NCI-H510A treated with DMSO at 0.1 percent for 48 hours (cell line): ENCODE data around the gene RYK.
"Not testable (repeated sequence)": the region's sequence is repeated elsewhere in the genome, so short reads cannot be mapped to it uniquely, and the experiment has no call there.

Source experiments
- DNase-seq: peaks from one replicate; lab custom pipeline; 2025; lab: John Stamatoyannopoulos, UW

Gene RYK

DNA sequence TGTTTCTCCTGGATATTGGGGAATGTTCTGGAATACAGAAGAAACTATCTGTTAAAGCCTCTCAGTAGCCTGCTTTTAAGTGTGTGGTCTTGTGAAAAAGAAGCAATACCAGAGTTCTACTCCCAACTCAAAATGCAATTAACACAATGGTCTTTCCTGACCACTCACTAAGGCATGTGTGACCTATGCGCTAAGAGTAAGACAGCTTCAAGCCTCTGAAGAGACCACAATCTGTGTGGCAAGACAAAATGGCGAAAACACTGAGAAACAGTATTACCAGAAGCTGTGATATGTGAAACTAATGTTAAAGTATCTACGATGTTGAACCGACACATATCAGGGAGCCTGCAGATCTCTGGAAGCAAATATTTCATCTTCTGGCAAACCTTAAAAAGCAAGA lies 33.8 kb downstream of the RYK start:
- DNase-seq = no peak

DNA sequence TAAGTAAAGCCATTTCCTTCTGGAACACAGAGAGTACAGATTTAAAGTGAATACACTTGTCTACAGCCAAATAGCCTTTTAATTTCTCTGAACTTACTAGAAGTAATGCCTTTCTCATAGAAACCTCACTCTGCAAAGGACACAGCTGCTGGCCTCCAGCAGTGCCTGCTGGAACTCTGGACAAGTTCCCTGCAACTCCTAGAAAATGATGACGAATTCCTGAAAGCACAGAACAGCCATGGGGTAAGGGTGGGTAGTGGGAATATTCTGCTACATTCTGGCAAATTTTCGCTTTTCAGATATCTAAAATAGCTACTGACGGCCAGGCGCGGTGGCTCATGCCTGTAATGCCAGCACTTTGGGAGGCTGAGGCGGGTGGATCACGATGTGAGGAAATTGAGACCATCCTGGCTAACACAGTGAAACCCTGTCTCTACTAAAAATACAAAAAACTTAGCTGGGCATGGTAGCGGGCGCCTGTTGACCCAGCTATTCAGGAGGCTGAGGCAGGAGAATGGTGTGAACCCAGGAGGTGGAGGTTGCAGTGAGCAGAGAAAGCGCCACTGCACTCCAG lies 34.4 kb downstream of the RYK start:
- DNase-seq = no peak

DNA sequence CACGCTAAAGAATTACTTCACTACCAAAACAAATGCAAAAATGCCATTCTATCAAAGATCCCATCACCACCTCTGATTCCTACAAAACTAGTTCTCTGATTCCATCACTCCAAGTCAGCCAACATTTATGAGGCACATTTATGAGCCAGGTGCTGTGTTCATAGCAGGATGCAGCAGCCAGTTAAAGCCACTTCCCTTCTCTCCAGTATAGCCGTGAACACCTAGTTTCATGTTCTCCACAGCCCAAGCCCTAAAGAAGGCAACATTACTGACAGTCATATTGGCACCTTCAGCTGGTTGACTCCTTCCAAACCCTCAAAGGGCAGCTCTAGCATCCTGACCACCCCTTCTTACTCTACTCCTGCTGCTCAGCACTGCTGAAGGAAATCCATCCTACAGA lies 36.4 kb downstream of the RYK start:
- no peak for DNase-seq

DNA sequence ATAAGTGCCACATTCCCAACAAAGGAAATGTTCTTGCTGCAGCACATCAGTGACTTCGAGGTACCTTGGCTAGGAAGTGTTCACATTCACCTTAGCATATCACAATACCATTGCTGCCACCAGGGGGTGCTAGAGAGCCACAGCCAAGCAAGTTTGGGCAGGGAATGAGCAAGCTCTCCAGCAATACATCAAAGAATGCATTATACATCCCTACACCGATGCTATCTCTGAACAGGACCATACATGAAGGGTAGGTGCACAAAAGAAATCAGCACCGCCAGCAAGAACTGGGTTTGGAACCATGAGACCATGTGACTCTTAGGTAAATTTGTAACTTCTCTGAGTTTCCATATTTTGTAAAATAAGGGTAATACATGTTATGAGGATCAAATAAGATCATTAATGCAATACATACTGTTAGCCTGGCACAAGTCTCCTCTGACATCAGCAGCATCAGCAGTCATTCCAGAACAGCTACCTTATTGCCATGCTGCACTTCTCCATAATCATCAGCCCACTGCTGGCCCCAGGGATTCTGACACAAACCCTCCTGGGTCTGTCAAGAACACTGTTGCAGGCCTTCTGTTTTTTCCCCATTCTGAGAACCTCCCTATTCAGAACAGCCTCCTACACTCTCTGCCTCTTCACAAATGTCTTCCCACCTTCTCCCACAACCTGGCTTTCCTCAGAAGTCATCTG lies 37.5 kb downstream of the RYK start:
- DNase-seq = peak; percentile 52

DNA sequence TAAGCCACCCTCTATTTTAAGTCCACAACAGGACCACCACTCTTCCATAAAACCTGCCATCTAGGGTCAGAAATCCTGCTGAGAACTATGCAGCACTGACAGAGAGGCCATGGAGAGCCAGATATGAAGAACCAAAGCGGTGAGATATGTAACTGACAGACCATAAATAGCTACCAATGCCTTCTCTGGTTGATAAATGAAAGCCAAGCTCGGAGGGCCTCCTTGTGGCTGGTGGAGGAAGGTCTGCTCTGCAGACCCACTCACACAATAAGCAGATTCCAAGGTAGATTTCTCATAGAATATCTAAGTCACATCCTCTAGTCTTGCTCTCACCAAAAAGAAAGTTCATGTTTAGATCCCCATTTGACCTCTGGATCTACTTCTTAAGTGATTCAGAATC lies 38.9 kb downstream of the RYK start:
- DNase-seq = peak; percentile 9

DNA sequence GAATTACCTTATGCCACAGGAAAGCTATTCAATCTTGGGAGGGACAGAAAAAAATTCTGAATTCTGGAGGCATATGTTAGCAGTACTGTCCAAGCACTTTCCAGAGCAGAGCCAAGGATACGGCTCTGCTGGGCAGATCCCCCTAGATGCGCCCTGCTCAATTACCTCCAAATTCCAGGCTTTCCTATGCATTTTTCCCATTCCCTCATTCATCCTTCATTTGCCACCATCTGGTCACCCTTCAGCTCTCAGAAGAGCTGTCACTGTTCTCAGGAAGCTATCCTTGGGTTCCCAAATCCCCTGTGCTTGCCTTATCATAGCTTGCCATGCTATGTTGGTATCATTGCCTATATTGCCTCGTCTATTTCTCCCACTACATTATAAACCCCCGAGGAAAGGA lies 45.2 kb downstream of the RYK start:
- no peak for DNase-seq

DNA sequence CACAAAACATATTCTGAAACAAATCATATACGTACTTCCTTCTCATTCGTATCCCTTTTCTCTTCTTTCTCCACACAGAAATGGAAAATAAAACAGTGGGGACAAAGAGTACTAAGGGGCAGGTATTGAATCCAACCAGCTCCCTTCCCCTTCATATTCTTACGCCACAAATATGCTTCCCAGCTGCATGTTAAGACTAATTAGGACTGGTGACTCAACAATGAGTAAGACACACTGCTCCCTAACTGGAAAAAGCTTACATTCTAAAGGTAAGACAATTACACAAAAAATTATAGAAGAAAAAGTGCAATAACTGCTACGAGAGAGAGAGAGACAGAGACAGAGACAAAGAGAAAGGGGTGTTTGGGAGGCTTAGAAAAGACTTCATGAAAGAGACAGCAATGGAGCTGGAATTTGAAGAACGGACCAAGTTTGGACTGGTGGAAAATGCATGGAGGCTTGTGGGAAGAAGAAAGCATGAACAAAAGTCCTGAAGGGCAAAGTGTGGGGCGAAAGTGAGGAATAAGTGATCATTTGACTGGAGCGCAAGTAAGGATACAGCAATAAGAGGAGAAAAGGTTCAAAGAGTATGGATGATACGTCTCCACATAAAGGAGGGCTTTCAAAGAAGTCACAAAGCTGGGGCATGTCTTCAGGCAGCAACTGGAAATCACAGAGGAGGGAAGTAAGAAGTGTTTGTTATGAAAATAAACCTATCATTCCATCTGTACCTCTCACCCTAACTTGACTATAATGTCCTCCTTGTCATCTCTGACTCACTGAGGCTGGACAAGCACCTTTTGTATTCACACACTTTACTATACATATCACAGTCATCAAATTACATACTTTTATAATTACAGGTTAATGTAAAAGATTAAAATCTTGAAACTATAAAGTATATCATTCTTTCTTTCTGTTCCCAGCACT lies 49.2 kb downstream of the RYK start:
- no peak for DNase-seq

DNA sequence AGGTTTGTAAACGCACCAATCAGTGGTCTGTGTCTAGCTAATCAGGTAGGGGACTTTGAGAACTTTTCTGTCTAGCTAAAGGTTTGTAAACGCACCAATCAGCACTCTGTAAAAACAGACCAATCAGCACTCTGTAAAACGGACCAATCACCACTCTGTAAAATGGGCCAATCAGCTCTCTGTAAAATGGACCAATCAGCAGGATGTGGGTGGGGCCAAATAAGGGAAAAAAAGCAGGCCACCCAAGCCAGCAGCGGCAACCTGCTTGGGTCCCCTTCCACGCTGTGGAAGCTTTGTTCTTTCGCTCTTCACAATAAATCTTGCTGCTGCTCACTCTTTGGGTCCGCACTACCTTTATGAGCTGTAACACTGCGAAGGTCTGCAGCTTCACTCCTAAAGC lies 50.8 kb downstream of the RYK start:
- DNase-seq = not testable (repeated sequence)

DNA sequence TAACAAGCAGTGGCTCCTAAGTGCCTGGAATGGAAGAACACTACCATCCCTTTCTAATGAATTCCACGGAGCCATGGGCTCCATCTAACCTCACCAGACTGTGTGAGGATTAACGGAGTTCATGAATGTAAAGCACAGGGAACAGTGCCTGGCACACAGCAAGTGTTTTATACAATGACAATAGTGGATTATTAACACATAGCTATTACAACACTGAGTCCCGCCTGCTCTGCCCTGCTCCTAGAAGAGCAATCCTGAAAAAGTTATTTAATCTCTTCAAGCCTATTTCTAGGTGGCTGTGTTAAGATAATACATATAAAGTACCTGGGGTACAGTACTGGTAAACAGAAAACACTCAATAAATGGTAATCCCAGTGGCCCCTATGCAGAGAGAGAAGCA lies 51.4 kb downstream of the RYK start:
- DNase-seq = no peak

DNA sequence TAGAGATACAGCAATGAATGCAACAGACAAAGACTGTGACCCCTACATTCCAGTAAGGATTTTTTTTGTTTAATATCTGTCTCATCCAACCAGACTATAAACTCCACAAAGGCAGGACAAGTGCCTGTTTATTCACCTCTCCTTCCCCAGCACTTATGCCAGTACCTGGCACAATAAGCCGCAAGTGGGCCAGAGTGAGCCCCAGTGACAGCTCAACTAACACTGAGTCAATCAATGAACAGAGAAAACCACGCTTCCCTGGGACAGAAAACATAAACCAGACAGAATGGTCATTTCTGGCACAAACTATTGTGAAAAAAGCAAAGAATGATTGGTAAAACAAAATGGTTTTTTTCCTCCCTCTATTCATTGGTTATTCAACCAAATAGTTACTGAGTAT lies 52.2 kb downstream of the RYK start:
- DNase-seq = no peak

DNA sequence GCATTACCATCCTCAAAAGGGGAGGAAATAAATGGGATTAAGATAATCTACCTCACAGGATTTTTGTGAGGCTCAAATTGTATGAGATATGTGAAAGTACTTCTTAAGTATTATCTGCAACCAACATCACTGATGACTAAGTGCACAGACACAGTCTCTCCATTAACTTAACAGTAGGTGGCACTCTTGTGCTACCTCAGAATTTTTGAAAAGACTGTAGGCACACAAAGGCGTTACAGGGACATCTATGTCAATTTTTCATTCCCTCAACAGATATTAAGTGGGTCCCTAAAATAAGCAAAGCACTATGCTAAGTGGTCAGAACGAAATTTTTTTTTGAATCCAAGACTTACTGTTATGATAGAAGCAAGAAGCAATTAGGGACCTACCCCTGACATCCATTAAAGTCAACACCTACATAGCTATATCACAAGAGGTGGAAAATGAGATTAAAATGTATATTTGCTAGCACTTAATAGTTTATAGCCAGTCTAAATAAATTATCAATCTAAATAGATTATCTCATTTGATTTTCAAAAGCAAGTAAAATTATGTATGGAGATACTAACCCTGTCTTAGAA lies 52.9 kb downstream of the RYK start:
- peak; percentile 11 for DNase-seq

DNA sequence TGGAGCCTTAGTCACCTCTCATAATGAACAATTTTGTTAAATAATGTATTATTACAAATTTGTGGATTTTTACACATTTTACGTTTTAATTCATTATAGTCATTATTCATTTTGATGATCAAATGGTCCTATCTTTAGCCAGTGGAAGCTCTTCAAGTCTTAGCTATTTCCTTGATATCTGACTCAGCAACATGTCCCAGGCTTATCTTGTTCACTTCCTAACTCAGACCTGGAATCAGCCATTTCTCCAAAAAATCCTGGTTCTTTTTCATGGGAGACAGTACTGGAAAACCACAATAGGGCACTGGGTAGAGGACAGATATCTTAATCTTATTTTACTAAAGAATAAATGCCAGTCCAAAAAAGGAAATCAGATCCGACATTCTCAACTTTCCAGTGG lies 56.4 kb downstream of the RYK start:
- DNase-seq = no peak

DNA sequence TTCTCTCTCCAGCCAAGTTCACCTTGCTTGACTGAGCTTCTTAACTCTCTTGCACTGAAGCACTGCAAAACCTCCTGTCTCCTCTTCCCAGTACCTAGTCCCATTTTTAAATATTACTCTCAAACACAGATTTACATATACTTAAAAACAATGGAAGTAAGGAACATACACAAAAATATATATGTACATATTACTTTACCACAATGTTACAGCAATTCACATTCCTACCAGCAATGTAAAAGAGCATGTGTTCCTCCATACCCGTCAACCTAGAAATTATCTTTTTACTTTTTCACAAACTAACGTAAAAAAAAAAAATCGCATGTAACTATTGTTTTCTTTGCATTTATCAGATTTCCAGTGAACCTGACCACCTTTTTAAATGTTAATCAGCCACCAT lies 60.4 kb downstream of the RYK start:
- no peak for DNase-seq

DNA sequence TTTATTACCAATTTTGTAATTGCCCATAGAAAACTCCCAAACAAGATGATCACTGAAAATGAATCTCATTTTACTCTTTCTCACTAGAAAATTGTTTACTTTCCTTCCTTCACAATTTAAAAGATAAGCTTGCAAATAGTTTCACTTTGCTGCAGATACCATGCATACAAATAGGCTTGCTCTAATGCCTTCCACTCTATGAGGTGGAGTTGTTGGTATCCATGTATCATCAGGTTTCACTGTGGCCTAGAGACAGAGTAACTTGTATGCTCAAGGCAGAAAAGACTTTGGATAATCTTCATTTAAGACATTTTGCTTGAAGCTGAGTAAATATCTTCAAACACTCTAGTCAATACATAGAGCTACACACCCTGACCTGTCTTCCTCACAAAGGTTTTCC lies 60.8 kb downstream of the RYK start:
- no peak for DNase-seq

DNA sequence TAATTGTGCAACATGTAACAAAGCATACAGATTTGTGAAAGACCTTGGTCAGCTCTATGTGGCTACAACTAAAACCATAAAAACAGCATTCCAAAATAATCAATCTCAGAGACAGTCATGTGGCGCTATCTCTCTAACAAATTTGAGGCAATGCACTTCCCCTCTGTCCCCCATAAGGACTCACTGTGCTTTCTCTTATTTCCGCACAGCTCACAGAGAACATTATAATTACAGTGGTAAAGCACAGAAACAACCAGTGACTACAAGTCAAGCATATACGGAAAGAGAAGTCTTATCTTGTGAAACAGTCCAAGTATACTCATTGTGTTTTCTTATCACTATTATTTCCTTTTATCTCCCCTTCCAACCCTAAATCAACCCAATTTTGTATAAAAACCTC lies 64.3 kb downstream of the RYK start:
- no peak for DNase-seq

DNA sequence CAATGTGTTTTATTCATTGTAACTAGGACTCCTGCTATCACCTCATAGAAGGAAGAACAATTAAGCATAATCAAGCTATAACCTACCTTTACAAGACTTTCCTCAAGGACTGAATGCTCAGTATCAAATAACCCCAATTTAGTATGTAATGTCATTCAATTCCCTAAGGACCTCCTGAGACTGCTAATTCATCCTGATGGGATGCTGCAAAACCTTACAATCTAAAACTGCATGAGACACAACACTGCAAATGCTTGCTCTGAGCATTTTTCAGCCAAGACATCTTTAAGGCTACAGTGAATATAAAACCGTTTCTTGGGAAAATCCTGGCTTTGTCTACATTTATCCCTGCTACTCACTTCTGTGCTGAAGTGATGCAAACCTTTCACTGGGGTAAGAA lies 69.9 kb downstream of the RYK start:
- DNase-seq = no peak

DNA sequence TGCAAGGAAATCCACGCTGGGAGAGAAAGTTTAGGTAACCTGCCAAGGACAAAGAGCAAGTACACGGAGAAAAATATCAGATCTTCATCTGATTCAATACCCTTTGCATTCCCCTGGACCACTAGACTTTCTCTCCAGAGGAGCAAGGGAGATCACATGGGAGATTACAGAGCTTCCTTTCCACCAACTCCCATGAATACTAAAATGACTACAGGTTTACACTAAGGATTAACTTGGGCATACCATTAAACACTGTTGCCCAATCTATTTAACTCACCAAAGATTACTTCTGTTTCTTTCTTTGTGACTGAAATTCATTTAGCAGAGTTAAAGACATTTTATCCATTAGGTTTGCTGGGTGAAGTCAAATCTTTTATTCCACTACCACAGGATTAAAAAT lies 71.2 kb downstream of the RYK start:
- DNase-seq = no peak

DNA sequence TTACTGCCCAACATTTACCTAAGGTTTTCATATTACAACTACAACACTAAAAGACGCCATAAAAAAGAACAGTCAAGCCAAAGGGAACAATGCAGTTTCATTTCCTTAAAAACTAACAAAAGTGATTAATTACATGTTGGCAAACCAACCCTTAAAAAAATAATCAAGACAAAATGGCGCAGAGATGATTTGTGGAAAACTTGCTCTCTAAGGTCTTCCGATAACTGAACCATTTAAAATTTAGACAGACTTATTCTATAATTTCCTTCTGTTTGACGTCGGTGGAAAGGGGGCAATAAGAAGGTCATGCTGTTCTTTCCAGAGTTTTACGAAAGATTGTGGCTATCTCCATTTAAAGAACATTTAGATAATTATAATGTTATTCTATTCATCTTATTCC lies 87.6 kb downstream of the RYK start:
- DNase-seq = no peak

DNA sequence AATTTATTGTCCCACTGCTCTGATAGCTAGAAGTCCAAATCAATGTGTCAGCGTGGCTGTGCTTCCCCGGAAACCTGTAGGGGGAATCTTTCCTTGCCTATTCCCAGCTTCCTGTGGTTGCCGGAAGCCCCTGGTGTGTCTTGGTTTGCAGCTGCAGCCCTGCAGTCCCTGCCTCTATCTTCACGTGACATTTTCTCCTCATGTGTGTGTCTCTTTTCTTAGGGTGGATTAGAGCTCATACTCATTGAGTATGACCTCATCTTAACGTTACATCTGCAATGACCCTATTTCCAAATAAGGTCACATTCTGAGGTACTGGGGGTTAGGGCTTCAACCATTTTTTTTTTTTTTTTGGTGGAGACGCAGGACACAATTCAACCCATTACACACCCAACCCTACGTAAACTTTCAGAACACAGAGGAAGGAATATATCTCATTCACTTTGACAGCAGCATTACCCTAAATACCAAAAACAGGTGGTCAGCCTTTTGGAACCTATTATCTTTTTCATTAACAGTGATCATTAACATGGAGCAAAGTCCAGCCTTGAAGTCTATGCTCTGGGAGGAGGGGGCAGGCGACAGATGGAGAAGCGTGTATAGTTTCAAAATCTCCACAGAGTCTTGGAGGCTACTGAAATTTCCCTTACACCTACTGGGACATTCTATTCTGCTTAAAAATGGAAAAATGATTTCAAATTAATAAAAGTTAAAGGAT lies 88.6 kb downstream of the RYK start:
- DNase-seq = no peak

DNA sequence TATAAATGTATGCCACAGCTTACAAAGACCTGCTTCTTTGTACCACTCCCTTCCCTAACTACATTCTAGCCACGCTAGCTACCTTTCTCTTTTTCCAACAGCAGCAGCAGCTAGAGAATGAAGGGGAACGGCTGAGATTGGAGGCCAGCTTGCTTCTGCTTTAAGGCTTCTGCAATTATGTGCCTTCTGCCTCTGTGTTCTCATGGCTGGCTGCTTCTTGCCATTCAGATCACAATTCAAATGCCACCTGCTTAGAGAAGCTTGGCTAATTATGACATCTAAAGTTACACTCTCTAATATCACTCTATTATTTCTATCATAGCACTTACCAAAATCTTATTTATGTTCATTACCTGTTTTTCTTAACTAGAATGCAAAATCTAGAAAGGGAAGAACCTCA lies 95.2 kb downstream of the RYK start:
- no peak for DNase-seq

DNA sequence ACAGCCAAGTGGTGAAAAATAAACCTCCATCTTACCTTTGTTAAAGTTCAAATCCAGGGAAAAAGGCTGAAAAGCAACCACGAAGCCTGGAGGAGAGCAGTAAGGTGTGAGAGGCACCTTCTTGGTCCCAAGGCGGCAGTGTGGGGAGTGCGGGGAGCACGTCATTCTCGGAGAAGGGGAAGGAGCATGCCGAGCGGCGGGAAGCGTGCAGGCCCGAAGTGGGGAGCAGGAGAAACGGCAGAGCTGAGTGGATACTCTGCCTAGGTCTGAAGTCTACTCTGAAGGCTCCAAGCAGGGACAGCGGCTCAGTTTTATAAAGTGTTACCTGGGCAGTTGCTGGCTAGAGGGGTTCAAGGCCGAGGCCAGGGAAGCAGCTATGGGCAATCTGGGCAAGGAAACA lies 96.9 kb downstream of the RYK start:
- DNase-seq = no peak

DNA sequence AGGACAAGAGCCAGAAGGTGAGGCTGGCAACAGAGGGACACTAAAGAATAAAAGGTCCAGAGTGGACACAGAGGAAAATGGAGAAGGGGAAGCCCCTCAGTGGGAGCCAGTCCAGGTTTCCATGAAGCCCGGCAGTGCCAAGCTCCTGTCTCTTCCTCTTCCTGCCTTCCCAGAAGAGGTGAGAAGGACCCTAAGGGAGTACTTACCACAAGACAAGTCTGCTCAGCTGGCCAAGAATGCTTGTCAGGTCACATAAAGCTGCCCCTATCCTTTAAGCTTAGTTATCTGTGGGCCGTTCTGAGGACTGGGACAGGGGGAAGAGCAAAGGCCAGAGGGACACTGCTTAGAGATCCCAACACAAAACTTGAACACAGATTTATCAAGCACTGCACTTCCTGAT lies 100.2 kb downstream of the RYK start:
- DNase-seq = no peak
